ENCODE results near the gene ZDHHC6. TPM values are rescaled to one million over a fixed set of nuclear protein-coding genes. Genes with fewer than 3 reads are reported as not detected.

ZDHHC6 gene
- total and polyA plus RNA-seq, 12 donors = 11.0 to 34.5 (median 15.4) TPM

DNA sequence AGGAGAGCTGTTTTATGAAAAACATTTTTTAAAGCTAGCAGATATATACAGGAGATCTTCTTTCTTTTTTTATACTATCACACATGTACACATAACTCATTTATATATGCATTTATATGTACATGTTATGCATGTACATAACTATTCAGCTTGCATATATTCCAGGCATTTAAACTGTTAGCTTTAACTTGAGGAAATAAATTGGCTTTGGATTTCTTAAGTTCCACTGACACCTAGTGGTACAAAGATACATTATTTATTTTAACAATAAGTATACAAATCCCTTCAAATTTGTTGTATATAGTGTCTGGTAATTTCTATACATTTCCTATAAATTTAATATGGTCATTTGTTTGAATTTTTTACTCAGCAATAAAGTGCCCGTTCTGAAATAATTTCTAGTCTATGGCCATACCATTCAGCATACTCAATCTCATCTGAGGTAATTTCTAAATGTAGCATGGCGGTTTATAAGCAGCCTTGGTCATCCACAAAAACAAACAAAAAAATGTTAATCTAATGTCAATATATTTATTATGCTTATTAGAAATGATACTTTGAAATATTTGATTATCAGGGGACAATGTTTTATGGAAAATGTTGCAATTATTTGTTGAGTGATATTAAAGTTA is 11.6 kb downstream of the ZDHHC6 start:
- no peaks in the 10 kb centered on the region for H3K4me1 ChIP-seq
- WGBS, 2 donors = 86 to 89% methylated on average over 2 of the region's 2 CpGs
- no peak overlapping the region for H3K4me3 ChIP-seq
- no peak for ATAC-seq
- H3K9me3 ChIP-seq = no peaks in the 10 kb centered on the region
- no peak for DNase-seq
- intact Hi-C loops (cut with DNase I) = loop anchor here in 6 of 10 donors (5.0 to 10.0 kb wide), 5 partner anchors 120 to 263 kb away; partner anchors contain the start of gene GPAM (in 3 of the 6)
- H3K27ac ChIP-seq = no peak overlapping the region
- TF ChIP-seq, protein P1, sequence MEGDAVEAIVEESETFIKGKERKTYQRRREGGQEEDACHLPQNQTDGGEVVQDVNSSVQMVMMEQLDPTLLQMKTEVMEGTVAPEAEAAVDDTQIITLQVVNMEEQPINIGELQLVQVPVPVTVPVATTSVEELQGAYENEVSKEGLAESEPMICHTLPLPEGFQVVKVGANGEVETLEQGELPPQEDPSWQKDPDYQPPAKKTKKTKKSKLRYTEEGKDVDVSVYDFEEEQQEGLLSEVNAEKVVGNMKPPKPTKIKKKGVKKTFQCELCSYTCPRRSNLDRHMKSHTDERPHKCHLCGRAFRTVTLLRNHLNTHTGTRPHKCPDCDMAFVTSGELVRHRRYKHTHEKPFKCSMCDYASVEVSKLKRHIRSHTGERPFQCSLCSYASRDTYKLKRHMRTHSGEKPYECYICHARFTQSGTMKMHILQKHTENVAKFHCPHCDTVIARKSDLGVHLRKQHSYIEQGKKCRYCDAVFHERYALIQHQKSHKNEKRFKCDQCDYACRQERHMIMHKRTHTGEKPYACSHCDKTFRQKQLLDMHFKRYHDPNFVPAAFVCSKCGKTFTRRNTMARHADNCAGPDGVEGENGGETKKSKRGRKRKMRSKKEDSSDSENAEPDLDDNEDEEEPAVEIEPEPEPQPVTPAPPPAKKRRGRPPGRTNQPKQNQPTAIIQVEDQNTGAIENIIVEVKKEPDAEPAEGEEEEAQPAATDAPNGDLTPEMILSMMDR (IDR thresholded peaks at IDR 0.05) = peak in 7 of 9 donors; percentile 38 to 68 (median 52)
- no peaks in the 10 kb centered on the region for H3K27me3 ChIP-seq
- peaks cover 0 to 100% (median 67%) of the 10 kb centered on the region in 9 donors for H3K36me3 ChIP-seq

DNA sequence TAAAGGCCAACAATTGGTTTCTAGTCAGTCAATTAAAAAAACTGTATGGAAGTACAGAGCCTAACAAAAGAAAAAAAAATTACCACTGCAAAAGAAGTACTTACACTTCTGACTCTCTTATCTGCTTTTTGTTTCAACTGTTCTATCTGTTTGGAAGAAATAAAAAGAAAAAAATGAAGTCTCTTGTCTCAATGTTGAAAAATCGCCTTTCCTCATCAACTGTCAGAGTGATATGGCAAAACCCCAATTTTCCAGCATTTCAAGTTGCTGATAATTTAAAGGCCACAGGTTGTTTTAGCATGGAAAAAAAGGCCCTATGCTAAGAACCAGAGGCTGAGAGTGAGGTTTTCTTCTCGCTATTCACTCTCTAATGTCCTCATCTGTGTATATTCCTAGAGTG is 13.6 kb downstream of the ZDHHC6 start:
- intact Hi-C loops (cut with DNase I) = loop anchor here in 5 of 10 donors (10.0 kb wide), 3 partner anchors 118 to 258 kb away; partner anchors contain the start of gene GPAM (in 1 of the 5)
- H3K4me3 ChIP-seq = no peak overlapping the region
- H3K27me3 ChIP-seq = no peaks in the 10 kb centered on the region
- H3K4me1 ChIP-seq = no peaks in the 10 kb centered on the region
- TF ChIP-seq, protein P1 (IDR thresholded peaks at IDR 0.05) = no peak
- no peak overlapping the region for H3K27ac ChIP-seq
- no peaks in the 10 kb centered on the region for H3K9me3 ChIP-seq
- peaks cover 0 to 100% (median 57%) of the 10 kb centered on the region in 9 donors for H3K36me3 ChIP-seq
- WGBS, 2 donors = 91 to 93% methylated on average over 2 of the region's 2 CpGs
- no peak for DNase-seq
- ATAC-seq = no peak

DNA sequence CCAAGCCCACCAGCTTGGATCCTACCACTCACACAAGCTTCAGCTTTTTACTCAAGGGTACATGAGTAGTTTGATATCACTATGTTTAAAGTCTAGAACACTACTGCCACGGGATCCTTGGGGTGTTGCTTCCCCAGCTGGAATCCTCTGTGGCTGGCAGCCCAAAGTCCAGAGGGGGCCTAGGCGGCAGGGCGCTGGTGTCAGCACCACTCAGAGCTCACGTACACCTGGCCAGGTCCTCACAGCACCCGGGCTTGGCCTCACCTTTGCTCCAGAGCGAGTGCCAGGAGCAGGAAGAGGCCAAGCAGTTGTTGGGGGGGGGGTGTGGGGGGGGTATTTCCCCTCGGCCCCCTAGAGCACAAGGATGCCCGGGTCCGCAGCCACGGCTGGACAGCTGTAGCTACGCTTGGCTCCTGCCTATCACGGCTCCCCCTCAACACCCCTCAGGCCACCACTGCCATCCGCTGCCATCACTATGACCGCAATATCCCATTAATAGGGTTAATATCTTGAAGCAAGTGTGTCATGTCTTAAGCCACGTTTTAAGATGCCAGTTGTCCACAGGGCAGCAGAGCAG is 17.0 kb downstream of the ZDHHC6 start:
- no peaks in the 10 kb centered on the region for H3K27me3 ChIP-seq
- no peak overlapping the region for H3K27ac ChIP-seq
- no peaks in the 10 kb centered on the region for H3K9me3 ChIP-seq
- no peaks in the 10 kb centered on the region for H3K4me1 ChIP-seq
- intact Hi-C loops (cut with DNase I) = loop anchor here in 6 of 10 donors (10.0 kb wide), 4 partner anchors 115 to 255 kb away; partner anchors contain the start of gene GPAM (in 1 of the 6)
- H3K36me3 ChIP-seq = peaks cover 0 to 100% (median 39%) of the 10 kb centered on the region in 9 donors
- 85 to 87% methylated on average over 15 of the region's 15 CpGs for WGBS, 2 donors
- DNase-seq = no peak
- TF ChIP-seq, protein P1 (IDR thresholded peaks at IDR 0.05) = no peak
- no peak overlapping the region for H3K4me3 ChIP-seq
- no peak for ATAC-seq

DNA sequence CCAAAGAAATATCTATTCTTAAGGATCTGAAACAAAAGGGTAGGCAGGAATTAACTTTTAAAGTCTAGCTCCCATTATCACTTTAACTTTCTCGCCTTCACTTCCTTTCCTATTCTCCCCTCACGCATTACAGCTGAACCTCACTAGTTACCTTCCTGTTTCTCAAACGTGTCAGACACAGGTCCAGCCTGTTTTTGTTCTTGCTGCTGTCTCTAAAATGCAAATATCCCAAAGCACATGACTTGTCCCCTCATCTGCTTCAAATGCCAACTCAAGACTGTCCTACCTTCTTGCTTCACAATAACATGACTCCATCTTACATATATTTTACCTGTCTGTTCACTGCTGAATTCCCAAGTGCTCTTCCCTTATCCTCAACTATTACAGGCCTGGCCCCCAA is 17.6 kb downstream of the ZDHHC6 start:
- ATAC-seq = no peak
- Histone ChIP-seq H3K4me3 (no peak overlapping the region), H3K27me3 (no peaks in the 10 kb centered on the region), H3K4me1 (no peaks in the 10 kb centered on the region), H3K27ac (no peak overlapping the region), H3K36me3 (peaks cover 0 to 100% (median 33%) of the 10 kb centered on the region in 9 donors), H3K9me3 (no peaks in the 10 kb centered on the region)
- TF ChIP-seq, protein P1 (IDR thresholded peaks at IDR 0.05) = no peak
- WGBS, 2 donors = 75 to 80% methylated on average over 3 of the region's 3 CpGs
- intact Hi-C loops (cut with DNase I) = loop anchor here in 2 of 10 donors (10.0 kb wide), 2 partner anchors 114 to 234 kb away; no protein-coding TSS in a partner anchor
- DNase-seq = no peak
